ENCODE results near the gene TMEM253.

Gene TMEM253

GRCh38 chr14:21142357-21142756 lies 41.5 kb downstream of the TMEM253 start:
- FAIRE-seq (no peak), DNase-seq (ENCODE audit: insufficient read length, low spot score) (no peak)
- no peak for TF ChIP-seq POLR2AphosphoS5 (IDR thresholded peaks at IDR 0.05; ENCODE audit: low read depth, low read length)
- no peak for TF ChIP-seq POU2F2 (IDR thresholded peaks at IDR 0.05; ENCODE audit: low read depth, low read length)
- TF ChIP-seq POLR2A (IDR thresholded peaks at IDR 0.05; ENCODE audit: low read depth, low read length) = no peak
- no peak for TF ChIP-seq SPI1 (IDR thresholded peaks at IDR 0.05; ENCODE audit: low read depth, low read length)
- TF ChIP-seq TAF1 (IDR thresholded peaks at IDR 0.05; ENCODE audit: low read depth, low read length) = no peak
- no peak for TF ChIP-seq PAX5 (IDR thresholded peaks at IDR 0.05; ENCODE audit: insufficient read depth, low read length, severe bottlenecking)

- no peak for DNase-seq (ENCODE audit: insufficient read length, low spot score)
- FAIRE-seq = no peak
- no peak for TF ChIP-seq POLR2AphosphoS5 (IDR thresholded peaks at IDR 0.05; ENCODE audit: low read depth, low read length)
- no peak for TF ChIP-seq POLR2A (IDR thresholded peaks at IDR 0.05; ENCODE audit: low read depth, low read length)
- no peak for TF ChIP-seq TAF1 (IDR thresholded peaks at IDR 0.05; ENCODE audit: low read depth, low read length)
- TF ChIP-seq SPI1 (IDR thresholded peaks at IDR 0.05; ENCODE audit: low read depth, low read length) = no peak
- TF ChIP-seq PAX5 (IDR thresholded peaks at IDR 0.05; ENCODE audit: insufficient read depth, low read length, severe bottlenecking) = no peak
- no peak for TF ChIP-seq POU2F2 (IDR thresholded peaks at IDR 0.05; ENCODE audit: low read depth, low read length)
Observed at GRCh38 chr14:21145437-21145836, 44.6 kb downstream of the TMEM253 start.

- DNase-seq (ENCODE audit: insufficient read length, low spot score) (no peak), FAIRE-seq (no peak)
- no peak for TF ChIP-seq POU2F2 (IDR thresholded peaks at IDR 0.05; ENCODE audit: low read depth, low read length)
Observed at GRCh38 chr14:21149641-21150367, 48.9 kb downstream of the TMEM253 start.
